ENCODE measurements around the gene EPHB6.

The EPHB6 gene

GRCh38 chr7:142864980-142865747 lies 10.3 kb downstream of the EPHB6 start:
- no peak for FAIRE-seq

GRCh38 chr7:142865766-142866165 lies 10.9 kb downstream of the EPHB6 start:
- no peak for FAIRE-seq

GRCh38 chr7:142866361-142867096 lies 11.7 kb downstream of the EPHB6 start:
- FAIRE-seq: no peak

GRCh38 chr7:142867097-142867378 lies 12.2 kb downstream of the EPHB6 start:
- FAIRE-seq: no peak

- FAIRE-seq: no peak
These were observed 12.7 kb downstream of the EPHB6 start for GRCh38 chr7:142867398-142868187.

- no peak for FAIRE-seq
These were observed 13.5 kb downstream of the EPHB6 start for GRCh38 chr7:142868188-142868985.

- FAIRE-seq: no peak
These were observed 14.1 kb downstream of the EPHB6 start for GRCh38 chr7:142868986-142869415.

GRCh38 chr7:142869434-142869833 lies 14.6 kb downstream of the EPHB6 start:
- no peak for FAIRE-seq

GRCh38 chr7:142870147-142870559 lies 15.3 kb downstream of the EPHB6 start:
- FAIRE-seq: no peak

- no peak for FAIRE-seq
These were observed 15.8 kb downstream of the EPHB6 start for GRCh38 chr7:142870566-142871259.

- FAIRE-seq: no peak
These were observed 16.6 kb downstream of the EPHB6 start for GRCh38 chr7:142871260-142872105.

GRCh38 chr7:142872106-142872675 lies 17.3 kb downstream of the EPHB6 start:
- FAIRE-seq: no peak

- no peak for FAIRE-seq
These were observed 18.5 kb downstream of the EPHB6 start for GRCh38 chr7:142873281-142873784.

GRCh38 chr7:142873871-142874270 lies 19.0 kb downstream of the EPHB6 start:
- FAIRE-seq: no peak

- FAIRE-seq: no peak
These were observed 19.5 kb downstream of the EPHB6 start for GRCh38 chr7:142874409-142874808.

- FAIRE-seq: no peak
These were observed 20.0 kb downstream of the EPHB6 start for GRCh38 chr7:142874837-142875236.

- FAIRE-seq: no peak
These were observed 20.6 kb downstream of the EPHB6 start for GRCh38 chr7:142875456-142875855.

GRCh38 chr7:142876236-142876960 lies 21.5 kb downstream of the EPHB6 start:
- FAIRE-seq: no peak

- FAIRE-seq: no peak
These were observed 22.4 kb downstream of the EPHB6 start for GRCh38 chr7:142876991-142877910.
